Measurements from ENCODE around the gene BAHCC1.

BAHCC1 gene

GRCh38 chr17:81368161-81369022 lies 26.9 kb upstream of the BAHCC1 start:
- no peak for DNase-seq

GRCh38 chr17:81370294-81370693 lies 25.0 kb upstream of the BAHCC1 start:
- DNase-seq: no peak

- no peak for DNase-seq
These were observed 23.1 kb upstream of the BAHCC1 start for GRCh38 chr17:81371910-81372760.

GRCh38 chr17:81373536-81374160 lies 21.6 kb upstream of the BAHCC1 start:
- DNase-seq: no peak

- no peak for DNase-seq
These were observed 20.4 kb upstream of the BAHCC1 start for GRCh38 chr17:81374890-81375289.

- no peak for DNase-seq
These were observed 18.1 kb upstream of the BAHCC1 start for GRCh38 chr17:81376946-81377714.

- DNase-seq: no peak
These were observed 16.2 kb upstream of the BAHCC1 start for GRCh38 chr17:81378941-81379511.

- peak; percentile 34 for DNase-seq
These were observed 15.7 kb upstream of the BAHCC1 start for GRCh38 chr17:81379523-81379942.

GRCh38 chr17:81380131-81380530 lies 15.1 kb upstream of the BAHCC1 start:
- no peak for DNase-seq

GRCh38 chr17:81380666-81381518 lies 14.4 kb upstream of the BAHCC1 start:
- no peak for DNase-seq

GRCh38 chr17:81381632-81382577 lies 13.4 kb upstream of the BAHCC1 start:
- DNase-seq: no peak

- no peak for DNase-seq
These were observed 12.4 kb upstream of the BAHCC1 start for GRCh38 chr17:81382851-81383250.

GRCh38 chr17:81383504-81384421 lies 11.5 kb upstream of the BAHCC1 start:
- no peak for DNase-seq

- DNase-seq: no peak
These were observed 10.3 kb upstream of the BAHCC1 start for GRCh38 chr17:81384929-81385319.

GRCh38 chr17:81385320-81386111 lies 9.7 kb upstream of the BAHCC1 start:
- DNase-seq: no peak

- DNase-seq: no peak
These were observed 9.1 kb upstream of the BAHCC1 start for GRCh38 chr17:81386141-81386645.

- DNase-seq: no peak
These were observed 8.6 kb upstream of the BAHCC1 start for GRCh38 chr17:81386646-81387099.
